ENCODE measurements around the gene JUNB. TPM values are rescaled to one million over a fixed set of nuclear protein-coding genes. Genes with fewer than 3 reads are reported as not detected.

JUNB gene
- total RNA-seq, 1 experiment from 2014 or later, result 49.7 TPM

DNA sequence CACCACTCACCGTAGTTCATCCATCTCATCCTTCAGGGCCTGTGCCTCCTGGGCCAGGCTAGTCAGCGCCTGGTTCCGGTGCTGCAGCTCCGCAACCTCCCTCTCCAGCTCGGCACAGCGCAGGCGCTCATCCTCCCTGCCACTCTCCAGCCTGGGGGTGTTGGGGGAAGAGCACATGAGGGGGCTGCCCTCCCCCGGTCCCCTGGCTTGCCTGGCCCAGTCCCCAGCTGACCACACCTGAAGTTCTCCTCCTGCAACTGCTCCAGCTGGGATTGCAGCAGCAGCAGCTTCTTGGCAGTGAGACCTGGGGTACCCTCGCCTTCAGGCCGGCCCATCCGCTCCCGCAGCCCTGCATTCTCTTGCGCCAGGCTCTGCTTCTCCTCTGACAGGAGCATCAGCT, 20.4 kb upstream of the JUNB start:
- CTCF ChIA-PET, result interaction anchor here (1.0 kb wide), 1 partner anchor 25 kb away, joined by 3 read pairs; no protein-coding TSS in a partner anchor
- H3K4me3 ChIP-seq (ENCODE audit: low read depth in 2 of 2, low read length in 2 of 2), result no peak overlapping the region
- no peak overlapping the region for H3K27ac ChIP-seq (ENCODE audit: low read length)
- H3K36me3 ChIP-seq (ENCODE audit: control insufficient read depth, insufficient read depth, low read length), result no peaks in the 10 kb centered on the region
- no peaks in the 10 kb centered on the region for H3K27me3 ChIP-seq (ENCODE audit: control insufficient read depth, insufficient read depth, low read length)
- in situ Hi-C loops (cut with HindIII; ENCODE audit: low pct_unique_long_range_greater_than_20kb, low sequenced_read_pairs), result no loop called here
- no peak for DNase-seq (ENCODE audit: low read depth, low spot score)
- POLR2A ChIA-PET, result interaction anchor here (0.7 kb wide), 1 partner anchor 76 kb away, joined by 3 read pairs; no protein-coding TSS in a partner anchor
- no peaks in the 10 kb centered on the region for H3K4me1 ChIP-seq (ENCODE audit: control insufficient read depth, insufficient read depth, low read length)
- no peaks in the 10 kb centered on the region for H3K9me3 ChIP-seq (ENCODE audit: control insufficient read depth, insufficient read depth, low read depth, low read length)
- no peak for ATAC-seq
- BruUV-seq (replicated peaks), result no TSS peak
- intact Hi-C loops (cut with micrococcal nuclease; ENCODE audit: unreplicated experiment), result no loop called here
- TF ChIP-seq SIN3A (IDR thresholded peaks at IDR 0.05; ENCODE audit: borderline replicate concordance, insufficient read depth, low read depth, low read length), result no peak
- no peak for TF ChIP-seq TCF7L2 (IDR thresholded peaks at IDR 0.05; ENCODE audit: low read depth, low read length)
- TF ChIP-seq, protein P1, sequence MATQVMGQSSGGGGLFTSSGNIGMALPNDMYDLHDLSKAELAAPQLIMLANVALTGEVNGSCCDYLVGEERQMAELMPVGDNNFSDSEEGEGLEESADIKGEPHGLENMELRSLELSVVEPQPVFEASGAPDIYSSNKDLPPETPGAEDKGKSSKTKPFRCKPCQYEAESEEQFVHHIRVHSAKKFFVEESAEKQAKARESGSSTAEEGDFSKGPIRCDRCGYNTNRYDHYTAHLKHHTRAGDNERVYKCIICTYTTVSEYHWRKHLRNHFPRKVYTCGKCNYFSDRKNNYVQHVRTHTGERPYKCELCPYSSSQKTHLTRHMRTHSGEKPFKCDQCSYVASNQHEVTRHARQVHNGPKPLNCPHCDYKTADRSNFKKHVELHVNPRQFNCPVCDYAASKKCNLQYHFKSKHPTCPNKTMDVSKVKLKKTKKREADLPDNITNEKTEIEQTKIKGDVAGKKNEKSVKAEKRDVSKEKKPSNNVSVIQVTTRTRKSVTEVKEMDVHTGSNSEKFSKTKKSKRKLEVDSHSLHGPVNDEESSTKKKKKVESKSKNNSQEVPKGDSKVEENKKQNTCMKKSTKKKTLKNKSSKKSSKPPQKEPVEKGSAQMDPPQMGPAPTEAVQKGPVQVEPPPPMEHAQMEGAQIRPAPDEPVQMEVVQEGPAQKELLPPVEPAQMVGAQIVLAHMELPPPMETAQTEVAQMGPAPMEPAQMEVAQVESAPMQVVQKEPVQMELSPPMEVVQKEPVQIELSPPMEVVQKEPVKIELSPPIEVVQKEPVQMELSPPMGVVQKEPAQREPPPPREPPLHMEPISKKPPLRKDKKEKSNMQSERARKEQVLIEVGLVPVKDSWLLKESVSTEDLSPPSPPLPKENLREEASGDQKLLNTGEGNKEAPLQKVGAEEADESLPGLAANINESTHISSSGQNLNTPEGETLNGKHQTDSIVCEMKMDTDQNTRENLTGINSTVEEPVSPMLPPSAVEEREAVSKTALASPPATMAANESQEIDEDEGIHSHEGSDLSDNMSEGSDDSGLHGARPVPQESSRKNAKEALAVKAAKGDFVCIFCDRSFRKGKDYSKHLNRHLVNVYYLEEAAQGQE (IDR thresholded peaks at IDR 0.05; ENCODE audit: insufficient read depth in 1 of 2, low read depth in 2 of 2, low read length in 1 of 2), result no peak
- TF ChIP-seq, protein P2, sequence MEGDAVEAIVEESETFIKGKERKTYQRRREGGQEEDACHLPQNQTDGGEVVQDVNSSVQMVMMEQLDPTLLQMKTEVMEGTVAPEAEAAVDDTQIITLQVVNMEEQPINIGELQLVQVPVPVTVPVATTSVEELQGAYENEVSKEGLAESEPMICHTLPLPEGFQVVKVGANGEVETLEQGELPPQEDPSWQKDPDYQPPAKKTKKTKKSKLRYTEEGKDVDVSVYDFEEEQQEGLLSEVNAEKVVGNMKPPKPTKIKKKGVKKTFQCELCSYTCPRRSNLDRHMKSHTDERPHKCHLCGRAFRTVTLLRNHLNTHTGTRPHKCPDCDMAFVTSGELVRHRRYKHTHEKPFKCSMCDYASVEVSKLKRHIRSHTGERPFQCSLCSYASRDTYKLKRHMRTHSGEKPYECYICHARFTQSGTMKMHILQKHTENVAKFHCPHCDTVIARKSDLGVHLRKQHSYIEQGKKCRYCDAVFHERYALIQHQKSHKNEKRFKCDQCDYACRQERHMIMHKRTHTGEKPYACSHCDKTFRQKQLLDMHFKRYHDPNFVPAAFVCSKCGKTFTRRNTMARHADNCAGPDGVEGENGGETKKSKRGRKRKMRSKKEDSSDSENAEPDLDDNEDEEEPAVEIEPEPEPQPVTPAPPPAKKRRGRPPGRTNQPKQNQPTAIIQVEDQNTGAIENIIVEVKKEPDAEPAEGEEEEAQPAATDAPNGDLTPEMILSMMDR (IDR thresholded peaks at IDR 0.05), result no peak
- TF ChIP-seq POLR2AphosphoS5 (IDR thresholded peaks at IDR 0.05; ENCODE audit: low read depth, low read length), result no peak

DNA sequence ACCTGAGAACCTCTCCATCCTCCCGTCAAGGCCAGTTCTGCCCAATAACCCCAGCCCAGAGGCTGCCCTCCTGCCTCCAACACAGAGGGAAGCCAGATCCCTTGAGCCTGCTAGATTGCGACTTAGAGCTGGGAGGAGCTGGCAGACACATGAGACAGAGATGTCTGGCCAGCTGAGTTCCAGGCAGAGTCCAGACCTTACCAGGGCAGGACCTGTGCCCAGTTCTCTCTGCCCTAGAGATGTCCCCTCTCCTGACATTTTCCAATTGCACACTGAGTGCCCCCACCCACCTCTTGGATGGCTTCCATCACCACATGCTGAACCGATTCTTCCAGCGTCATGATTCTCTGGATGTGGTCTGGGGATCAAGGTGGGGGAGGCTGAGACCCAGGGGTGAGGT, 19.0 kb upstream of the JUNB start:
- POLR2A ChIA-PET, result interaction anchor here (0.5 kb wide), 1 partner anchor 56 kb away, joined by 3 read pairs; no protein-coding TSS in a partner anchor
- ATAC-seq (no peak), DNase-seq (ENCODE audit: low read depth, low spot score) (no peak)
- in situ Hi-C loops (cut with HindIII; ENCODE audit: low pct_unique_long_range_greater_than_20kb, low sequenced_read_pairs) (no loop called here), intact Hi-C loops (cut with micrococcal nuclease; ENCODE audit: unreplicated experiment) (no loop called here)
- no TSS peak for BruUV-seq (replicated peaks)
- H3K4me1 ChIP-seq (ENCODE audit: control insufficient read depth, insufficient read depth, low read length), result no peaks in the 10 kb centered on the region
- TF ChIP-seq TCF7L2 (IDR thresholded peaks at IDR 0.05; ENCODE audit: low read depth, low read length) (no peak), POLR2AphosphoS5 (IDR thresholded peaks at IDR 0.05; ENCODE audit: low read depth, low read length) (no peak), SIN3A (IDR thresholded peaks at IDR 0.05; ENCODE audit: borderline replicate concordance, insufficient read depth, low read depth, low read length) (no peak)
- TF ChIP-seq, protein P2 (IDR thresholded peaks at IDR 0.05), result no peak
- TF ChIP-seq, protein P1 (IDR thresholded peaks at IDR 0.05; ENCODE audit: insufficient read depth in 1 of 2, low read depth in 2 of 2, low read length in 1 of 2), result no peak
- no peaks in the 10 kb centered on the region for H3K9me3 ChIP-seq (ENCODE audit: control insufficient read depth, insufficient read depth, low read depth, low read length)
- H3K4me3 ChIP-seq (ENCODE audit: low read depth in 2 of 2, low read length in 2 of 2), result no peak overlapping the region
- no peaks in the 10 kb centered on the region for H3K36me3 ChIP-seq (ENCODE audit: control insufficient read depth, insufficient read depth, low read length)
- CTCF ChIA-PET, result no interaction called here
- no peak overlapping the region for H3K27ac ChIP-seq (ENCODE audit: low read length)
- no peaks in the 10 kb centered on the region for H3K27me3 ChIP-seq (ENCODE audit: control insufficient read depth, insufficient read depth, low read length)
